HEK293T (cell line): ENCODE data around the gene TMEM44.

Experiments used
- CTCF ChIA-PET: fragments of 350-600 bp; formaldehyde crosslinking; extraction: SDS; loops from one replicate; lab custom pipeline; 2021; ENCODE audit warnings: antibody characterized with exemption, inconsistent platforms; lab: Yijun Ruan, JAX
- POLR2A ChIA-PET: fragments of 350-600 bp; formaldehyde crosslinking; extraction: SDS; loops from one replicate; lab custom pipeline; 2020; ENCODE audit warnings: antibody characterized with exemption, inconsistent platforms; lab: Yijun Ruan, JAX
- DNase-seq: peaks from one replicate; pipeline ENCODE4 v3.0.0; 2012; ENCODE audit warnings: mixed read lengths; ENCODE audit errors: extremely low spot score
- ARNT ChIP-seq: fragments of 450-650 bp; IDR thresholded peaks from 2 replicates; pipeline ENCODE4 v1.6.1; 2017; ENCODE audit warnings: mild to moderate bottlenecking
- BHLHE40 ChIP-seq: fragments of 450-650 bp; IDR thresholded peaks from 2 replicates; pipeline ENCODE4 v1.6.1; 2016; ENCODE audit warnings: mild to moderate bottlenecking, moderate library complexity, borderline replicate concordance
- CTBP1 ChIP-seq: fragments of 450-650 bp; IDR thresholded peaks from 2 replicates; pipeline ENCODE4 v1.6.1; 2016; ENCODE audit warnings: borderline replicate concordance
- ELF4 ChIP-seq: fragments of 450-650 bp; IDR thresholded peaks from 2 replicates; pipeline ENCODE4 v1.6.1; 2017; ENCODE audit warnings: antibody characterized with exemption
- FOXA1 ChIP-seq: fragments of 450-650 bp; IDR thresholded peaks from 2 replicates; pipeline ENCODE4 v1.6.1; 2016; ENCODE audit warnings: mild to moderate bottlenecking
- FOXK2 ChIP-seq: fragments of 450-650 bp; IDR thresholded peaks from 2 replicates; pipeline ENCODE4 v1.6.1; 2016; ENCODE audit warnings: mild to moderate bottlenecking
- FOXM1 ChIP-seq: fragments of 450-650 bp; IDR thresholded peaks from 2 replicates; pipeline ENCODE4 v1.6.1; 2017; ENCODE audit warnings: mild to moderate bottlenecking, borderline replicate concordance
- HDGF ChIP-seq: fragments of 450-650 bp; IDR thresholded peaks from 2 replicates; pipeline ENCODE4 v1.6.1; 2017; ENCODE audit warnings: antibody characterized with exemption, borderline replicate concordance
- L3MBTL2 ChIP-seq: fragments of 450-650 bp; conservative IDR thresholded peaks from 2 replicates; pipeline ENCODE4 v1.6.1; 2016; ENCODE audit warnings: mild to moderate bottlenecking
- LEF1 ChIP-seq: fragments of 450-650 bp; IDR thresholded peaks from 2 replicates; pipeline ENCODE4 v1.6.1; 2017; ENCODE audit warnings: mild to moderate bottlenecking, borderline replicate concordance
- NFRKB ChIP-seq: fragments of 450-650 bp; IDR thresholded peaks from 2 replicates; pipeline ENCODE4 v1.6.1; 2016; ENCODE audit warnings: mild to moderate bottlenecking, moderate library complexity
- PKNOX1 ChIP-seq: fragments of 450-650 bp; IDR thresholded peaks from 2 replicates; pipeline ENCODE4 v1.6.1; 2016
- SP1 ChIP-seq: fragments of 450-650 bp; IDR thresholded peaks from 2 replicates; pipeline ENCODE4 v1.6.1; 2017
- SUZ12 ChIP-seq: fragments of 450-650 bp; IDR thresholded peaks from 2 replicates; pipeline ENCODE4 v1.6.1; 2016; ENCODE audit warnings: mild to moderate bottlenecking
- TARDBP ChIP-seq: fragments of 450-650 bp; IDR thresholded peaks from 2 replicates; pipeline ENCODE4 v1.6.1; 2016
- ZNF384 ChIP-seq: fragments of 450-650 bp; IDR thresholded peaks from 2 replicates; pipeline ENCODE4 v1.6.1; 2016

Gene TMEM44

GRCh38 chr3:194572944-194573491 is 60.2 kb downstream of the TMEM44 start:
- ChIA-PET POLR2A (interaction anchor here (0.9 to 1.8 kb wide), 3 partner anchors 10 to 31 kb away, joined by 3 to 7 read pairs (median 3); no protein-coding TSS in a partner anchor), CTCF (interaction anchor here (0.7 to 0.9 kb wide), 2 partner anchors 88 to 98 kb away, joined by 3 to 4 read pairs; no protein-coding TSS in a partner anchor)
- DNase-seq, result no peak
- TF ChIP-seq LEF1 (no peak), FOXK2 (no peak), FOXA1 (no peak), L3MBTL2 (no peak), ZNF384 (no peak), PKNOX1 (no peak), ARNT (no peak), ELF4 (no peak), TARDBP (no peak), NFRKB (no peak), HDGF (no peak), FOXM1 (no peak), CTBP1 (no peak), SP1 (no peak), BHLHE40 (no peak), SUZ12 (no peak)

GRCh38 chr3:194572143-194572789 is 61.0 kb downstream of the TMEM44 start:
- CTCF ChIA-PET, result interaction anchor here (0.9 to 1.6 kb wide), 2 partner anchors 62 to 100 kb away, joined by 4 to 6 read pairs; no protein-coding TSS in a partner anchor
- POLR2A ChIA-PET, result interaction anchor here (0.5 to 1.8 kb wide), 12 partner anchors 10 to 436 kb away, joined by 3 to 8 read pairs (median 3); partner anchors contain the start of gene HES1
- TF ChIP-seq ELF4 (no peak), TARDBP (no peak), HDGF (no peak), ZNF384 (no peak), FOXM1 (no peak), CTBP1 (no peak), SUZ12 (no peak), L3MBTL2 (peak; percentile 83)
- DNase-seq, result peak; percentile 25

- TF ChIP-seq ZNF384 (no peak), FOXM1 (no peak), SP1 (no peak), TARDBP (no peak), LEF1 (no peak), NFRKB (no peak), FOXK2 (no peak), CTBP1 (no peak), L3MBTL2 (no peak; the same call in 1 of the 2 replicates), ELF4 (no peak), BHLHE40 (no peak), SUZ12 (no peak), FOXA1 (no peak), ARNT (no peak), HDGF (no peak), PKNOX1 (no peak)
- DNase-seq, result no peak
- CTCF ChIA-PET, result interaction anchor here (0.6 to 1.6 kb wide), 3 partner anchors 62 to 780 kb away, joined by 3 to 6 read pairs (median 4); no protein-coding TSS in a partner anchor
- POLR2A ChIA-PET, result interaction anchor here (0.5 to 1.8 kb wide), 10 partner anchors 10 to 160 kb away, joined by 3 to 8 read pairs (median 4); no protein-coding TSS in a partner anchor
These were observed 61.6 kb downstream of the TMEM44 start for GRCh38 chr3:194571491-194572142.

- DNase-seq, result no peak
- ChIA-PET CTCF (no interaction called here), POLR2A (interaction anchor here (1.1 kb wide), 1 partner anchor 9 kb away, joined by 3 read pairs; no protein-coding TSS in a partner anchor)
- no peak for TF ChIP-seq NFRKB
These were observed 62.3 kb downstream of the TMEM44 start for GRCh38 chr3:194570898-194571297.

- DNase-seq, result no peak
- CTCF ChIA-PET, result no interaction called here
- TF ChIP-seq BHLHE40 (no peak), ARNT (no peak), SP1 (no peak), FOXK2 (no peak), ELF4 (no peak)
- POLR2A ChIA-PET, result no interaction called here
These were observed 63.0 kb downstream of the TMEM44 start for GRCh38 chr3:194570235-194570634.

GRCh38 chr3:194569252-194569651 is 64.0 kb downstream of the TMEM44 start:
- ChIA-PET CTCF (interaction anchor here (0.6 to 0.8 kb wide), 2 partner anchors 47 to 90 kb away, joined by 4 to 5 read pairs; no protein-coding TSS in a partner anchor), POLR2A (no interaction called here)
- TF ChIP-seq L3MBTL2 (no peak), ZNF384 (no peak), NFRKB (no peak), ELF4 (no peak), TARDBP (no peak), SP1 (no peak), FOXK2 (no peak)
- no peak for DNase-seq
